GM23248 (cell line): ENCODE results near the gene EYA3. TPM values are rescaled to one million over a fixed set of nuclear protein-coding genes. Genes with fewer than 3 reads are reported as not detected.

Experiments
- DNase-seq: peaks from one replicate; pipeline ENCODE4 v3.0.0-alpha.2; 2015
- H2AFZ ChIP-seq: fragments of 200-600 bp; sonication (generic); 2 replicates; pipeline ENCODE4 v1.6.1; 2016; ENCODE audit warnings: antibody characterized with exemption
- H3F3A ChIP-seq: fragments of 200-600 bp; sonication (generic); 2 replicates; pipeline ENCODE4 v1.6.1; 2016; ENCODE audit warnings: mild to moderate bottlenecking, antibody characterized with exemption, mixed run types; ENCODE audit not compliant: insufficient read depth
- H3K27ac ChIP-seq: fragments of 200-600 bp; sonication (generic); 2 replicates; pipeline ENCODE4 v1.5.1; 2016; ENCODE audit warnings: mild to moderate bottlenecking
- H3K27me3 ChIP-seq: fragments of 200-600 bp; sonication (generic); replicated peaks from 2 replicates; pipeline ENCODE4 v1.6.1; 2016; ENCODE audit warnings: mild to moderate bottlenecking; ENCODE audit not compliant: insufficient read depth
- H3K36me3 ChIP-seq: fragments of 200-600 bp; sonication (generic); 2 replicates; pipeline ENCODE4 v1.6.1; 2016; ENCODE audit warnings: low read depth, mild to moderate bottlenecking
- H3K4me1 ChIP-seq: fragments of 200-600 bp; sonication (generic); 2 replicates; pipeline ENCODE4 v1.6.1; 2016; ENCODE audit warnings: mild to moderate bottlenecking; ENCODE audit not compliant: insufficient read depth
- H3K4me2 ChIP-seq: fragments of 200-600 bp; sonication (generic); one replicate; pipeline ENCODE4 v1.6.1; 2016; ENCODE audit warnings: mild to moderate bottlenecking; ENCODE audit not compliant: unreplicated experiment
- H3K4me3 ChIP-seq: fragments of 200-600 bp; sonication (generic); 2 replicates; pipeline ENCODE4 v1.5.1; 2016; ENCODE audit warnings: mild to moderate bottlenecking
- H3K79me2 ChIP-seq: fragments of 200-600 bp; sonication (generic); 2 replicates; pipeline ENCODE4 v1.6.1; 2016; ENCODE audit warnings: mild to moderate bottlenecking; ENCODE audit not compliant: insufficient read depth
- H3K9ac ChIP-seq: fragments of 200-600 bp; sonication (generic); 2 replicates; pipeline ENCODE4 v1.6.1; 2016; ENCODE audit warnings: mild to moderate bottlenecking
- H3K9me2 ChIP-seq: fragments of 200-600 bp; sonication (generic); 2 replicates; pipeline ENCODE4 v1.6.1; 2016; ENCODE audit warnings: mixed run types, mild to moderate bottlenecking, moderate library complexity; ENCODE audit not compliant: insufficient read depth
- H3K9me3 ChIP-seq: fragments of 200-600 bp; sonication (generic); one replicate; pipeline ENCODE4 v1.6.1; 2017; ENCODE audit warnings: low read depth
- H4K20me1 ChIP-seq: fragments of 200-600 bp; sonication (generic); 2 replicates; pipeline ENCODE4 v1.6.0; 2016; ENCODE audit not compliant: insufficient read depth
- EZH2 ChIP-seq: fragments of 200-600 bp; sonication (generic); IDR thresholded peaks from 2 replicates; pipeline ENCODE4 v1.6.1; 2018; ENCODE audit warnings: antibody characterized with exemption, mild to moderate bottlenecking; ENCODE audit not compliant: insufficient read depth, poor library complexity, severe bottlenecking
- EZH2phosphoT487 ChIP-seq: fragments of 200-600 bp; sonication (generic); IDR thresholded peaks from 2 replicates; pipeline ENCODE4 v1.6.1; 2018; ENCODE audit warnings: antibody characterized with exemption, moderate library complexity, mild to moderate bottlenecking, low read depth; ENCODE audit not compliant: insufficient read depth
- WGBS, 2 experiments: methylation state at CpG; one replicate each; pipeline ENCODE4 v1.1.6; 2015 to 2017; ENCODE audit warnings: low lambda C conversion rate in 2 of 2, low coverage in 1 of 2; ENCODE audit errors: missing lambda C conversion rate in 2 of 2; 5-methylcytosine and 5-hydroxymethylcytosine counted together
- in situ Hi-C: fragments of 300-500 bp; cut with MboI; formaldehyde crosslinking; loops from 2 replicates; pipeline ENCODE4 v1.15.0; 2020
- polyA plus RNA-seq: library from polyadenylated mRNA; unstranded; fragments of >200 nt; fragmentation: Nextera tagmentation; extraction: Ambion mirVana; gene quantifications from 2 replicates; pipeline ENCODE4 v1.2.1, GENCODE V29; 2016
- total RNA-seq: library from RNA; depleted of rRNA; stranded (reverse); fragments of >200 nt; shearing (Covaris generic); gene quantifications from 2 replicates; pipeline ENCODE4 v1.2.3, GENCODE V29; 2014

EYA3 gene
- total and polyA plus RNA-seq, 2 experiments from 2014 or later = 9.1 to 16.9 TPM

DNA sequence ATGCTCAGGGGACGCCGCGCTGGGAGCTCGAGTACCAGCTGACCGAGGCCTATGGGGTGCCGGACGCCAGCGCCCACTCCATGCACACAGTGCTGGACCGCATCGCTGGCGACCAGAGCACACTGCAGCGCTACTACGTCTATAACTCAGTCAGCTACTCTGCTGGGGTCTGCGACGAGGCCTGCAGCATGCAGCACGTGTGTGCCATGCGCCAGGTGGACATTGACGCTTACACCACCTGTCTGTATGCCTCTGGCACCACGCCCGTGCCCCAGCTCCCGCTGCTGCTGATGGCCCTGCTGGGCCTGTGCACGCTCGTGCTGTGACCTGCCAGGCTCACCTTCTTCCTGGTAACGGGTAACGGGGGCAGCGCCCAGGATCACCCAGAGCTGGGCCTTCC, 129.9 kb downstream of the EYA3 start:
- no peak for DNase-seq
- in situ Hi-C loops = no loop called here
- Histone ChIP-seq H3K4me2 (no peak overlapping the region), H3K4me1 (peaks cover 10% of the 10 kb centered on the region), H3K79me2 (peaks cover 23% of the 10 kb centered on the region), H3F3A (0 out of 2 replicates have a peak, but pooled peaks cover 12% of the 10 kb centered on the region), H2AFZ (no peak overlapping the region), H3K9me2 (no peaks in the 10 kb centered on the region), H3K27ac (no peak overlapping the region), H3K27me3 (no peaks in the 10 kb centered on the region), H4K20me1 (no peaks in the 10 kb centered on the region), H3K9ac (no peak overlapping the region), H3K9me3 (no peaks in the 10 kb centered on the region), H3K36me3 (no peaks in the 10 kb centered on the region), H3K4me3 (no peak overlapping the region)
- TF ChIP-seq EZH2phosphoT487 (no peak), EZH2 (no peak)
- 97% methylated on average over 25 to 26 of the region's 26 CpGs for WGBS, 2 experiments

DNA sequence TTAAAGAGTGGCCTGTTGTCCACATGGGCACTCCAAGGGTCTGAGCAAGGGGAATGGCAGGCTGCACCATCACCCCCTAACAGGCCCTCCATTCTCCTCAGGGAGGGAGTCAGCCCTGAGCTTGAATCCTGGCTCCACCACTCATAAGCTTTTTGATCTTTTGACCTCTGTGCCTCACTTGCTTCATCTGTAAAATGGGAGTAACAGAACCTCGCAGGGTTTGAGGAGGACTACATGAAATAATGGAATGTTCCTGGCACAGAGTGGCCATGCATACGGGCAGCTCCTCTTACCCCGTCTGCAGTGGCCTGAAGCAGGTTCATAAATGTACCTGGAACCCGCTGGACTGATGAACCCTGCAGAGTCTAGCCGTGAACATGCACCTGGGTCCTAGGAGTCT, 130.8 kb downstream of the EYA3 start:
- H3K9ac ChIP-seq = no peak overlapping the region
- no peaks in the 10 kb centered on the region for H3K27me3 ChIP-seq
- H3F3A ChIP-seq = 0 out of 2 replicates have a peak, but pooled peaks cover 12% of the 10 kb centered on the region
- H3K4me3 ChIP-seq = no peak overlapping the region
- in situ Hi-C loops = no loop called here
- no peaks in the 10 kb centered on the region for H3K9me2 ChIP-seq
- DNase-seq = no peak
- no peaks in the 10 kb centered on the region for H3K9me3 ChIP-seq
- H4K20me1 ChIP-seq = no peaks in the 10 kb centered on the region
- H3K4me1 ChIP-seq = peaks cover 10% of the 10 kb centered on the region
- peaks cover 14% of the 10 kb centered on the region for H3K79me2 ChIP-seq
- 73 to 84% methylated on average over 5 of the region's 5 CpGs for WGBS, 2 experiments
- no peak for TF ChIP-seq EZH2phosphoT487
- no peak for TF ChIP-seq EZH2
- H3K36me3 ChIP-seq = no peaks in the 10 kb centered on the region
- H3K27ac ChIP-seq = no peak overlapping the region
- no peak overlapping the region for H2AFZ ChIP-seq
- no peak overlapping the region for H3K4me2 ChIP-seq

DNA sequence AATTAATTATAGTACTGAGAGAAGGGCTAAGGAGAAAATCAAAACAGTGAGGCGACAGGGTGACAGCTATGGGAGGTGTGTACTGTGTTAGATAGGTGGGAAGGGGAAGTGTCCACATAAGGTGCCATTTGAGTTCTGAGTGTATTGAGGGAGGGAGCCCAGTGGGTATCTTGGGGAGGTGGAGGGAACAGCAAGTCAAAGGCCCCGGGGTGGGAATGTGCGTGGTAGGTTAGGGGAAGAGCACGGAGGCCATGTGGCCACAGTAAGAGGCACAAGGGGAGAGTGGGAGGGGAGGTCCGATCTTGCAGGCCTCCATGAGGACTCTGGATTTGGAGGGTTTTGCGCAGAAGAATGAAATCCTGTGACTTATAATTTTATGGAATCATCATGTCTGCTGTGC, 131.6 kb downstream of the EYA3 start:
- WGBS, 2 experiments = 78 to 80% methylated on average over 6 of the region's 6 CpGs
- in situ Hi-C loops = no loop called here
- no peaks in the 10 kb centered on the region for H4K20me1 ChIP-seq
- H3K9me2 ChIP-seq = no peaks in the 10 kb centered on the region
- H3K4me1 ChIP-seq = peaks cover 7% of the 10 kb centered on the region
- H3K27ac ChIP-seq = no peak overlapping the region
- TF ChIP-seq EZH2phosphoT487 (no peak), EZH2 (no peak)
- H3K9me3 ChIP-seq = no peaks in the 10 kb centered on the region
- peaks cover 6% of the 10 kb centered on the region for H3K79me2 ChIP-seq
- H3F3A ChIP-seq = 0 out of 2 replicates have a peak, but pooled peaks cover 12% of the 10 kb centered on the region
- H2AFZ ChIP-seq = no peak overlapping the region
- no peaks in the 10 kb centered on the region for H3K27me3 ChIP-seq
- no peak overlapping the region for H3K9ac ChIP-seq
- H3K36me3 ChIP-seq = no peaks in the 10 kb centered on the region
- DNase-seq = no peak
- no peak overlapping the region for H3K4me2 ChIP-seq
- no peak overlapping the region for H3K4me3 ChIP-seq

DNA sequence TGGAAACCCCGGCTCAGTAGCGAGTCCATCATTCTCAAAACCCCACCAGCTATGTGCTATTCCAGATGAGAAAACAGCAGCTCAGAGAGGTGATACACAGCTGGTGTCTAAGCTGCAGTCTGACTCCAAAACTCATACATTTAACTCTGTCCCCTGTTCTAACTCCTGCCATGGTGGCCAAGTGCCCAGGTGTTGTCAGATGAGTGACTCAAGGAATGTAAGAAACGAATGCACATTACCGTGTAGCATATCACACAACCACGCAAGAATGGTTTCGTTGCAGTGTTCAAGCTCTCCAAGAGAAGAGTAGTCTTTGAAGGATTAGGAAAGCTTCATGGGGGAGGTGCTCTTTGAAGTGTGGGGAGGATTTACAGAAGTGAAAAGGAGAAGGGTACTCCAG, 133.3 kb downstream of the EYA3 start:
- Histone ChIP-seq H4K20me1 (no peaks in the 10 kb centered on the region), H3K4me2 (no peak overlapping the region)

DNA sequence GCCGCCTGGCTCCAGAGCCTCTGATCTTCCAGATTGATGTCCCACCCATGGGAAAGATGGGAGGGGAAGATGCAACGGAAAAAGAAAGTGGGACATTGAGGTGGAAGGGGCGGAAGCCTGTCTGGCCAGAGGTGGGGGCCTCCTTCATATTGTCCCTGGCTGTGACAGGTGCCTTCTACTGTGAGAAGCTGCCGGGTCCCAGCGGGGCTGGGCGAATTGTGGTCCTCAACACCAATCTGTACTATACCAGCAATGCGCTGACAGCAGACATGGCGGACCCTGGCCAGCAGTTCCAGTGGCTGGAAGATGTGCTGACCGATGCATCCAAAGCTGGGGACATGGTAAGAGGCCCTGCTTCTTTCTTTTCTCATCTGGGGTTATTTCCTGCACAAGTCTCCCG, 134.2 kb downstream of the EYA3 start:
- Histone ChIP-seq H3K9ac (no peak overlapping the region), H4K20me1 (no peaks in the 10 kb centered on the region), H3K4me3 (no peak overlapping the region), H2AFZ (no peak overlapping the region), H3K79me2 (no peaks in the 10 kb centered on the region), H3K9me3 (no peaks in the 10 kb centered on the region), H3F3A (no peaks in the 10 kb centered on the region), H3K36me3 (no peaks in the 10 kb centered on the region), H3K4me1 (no peaks in the 10 kb centered on the region; the same call in 1 of the 2 replicates), H3K27me3 (no peaks in the 10 kb centered on the region), H3K9me2 (no peaks in the 10 kb centered on the region), H3K4me2 (no peak overlapping the region), H3K27ac (no peak overlapping the region)
- in situ Hi-C loops = no loop called here
- no peak for DNase-seq
- WGBS, 2 experiments = 71 to 76% methylated on average over 10 of the region's 10 CpGs
- TF ChIP-seq EZH2 (no peak), EZH2phosphoT487 (no peak)

More for the DNA sequence above, 133.3 kb downstream of the EYA3 start:
- no peak overlapping the region for H3K9ac ChIP-seq
- no peaks in the 10 kb centered on the region for H3K9me3 ChIP-seq
- no peak overlapping the region for H3K4me3 ChIP-seq
- no peak overlapping the region for H3K27ac ChIP-seq
- no peak overlapping the region for H2AFZ ChIP-seq
- no peaks in the 10 kb centered on the region for H3K9me2 ChIP-seq
- no peak for DNase-seq
- no peaks in the 10 kb centered on the region; the same call in 1 of the 2 replicates for H3K4me1 ChIP-seq
- 85 to 87% methylated on average over 6 of the region's 6 CpGs for WGBS, 2 experiments
- H3K36me3 ChIP-seq = no peaks in the 10 kb centered on the region
- no peaks in the 10 kb centered on the region for H3F3A ChIP-seq
- H3K79me2 ChIP-seq = no peaks in the 10 kb centered on the region
- in situ Hi-C loops = no loop called here
- no peaks in the 10 kb centered on the region for H3K27me3 ChIP-seq
- no peak for TF ChIP-seq EZH2phosphoT487
- no peak for TF ChIP-seq EZH2
